Left ventricle myocardium inferior (tissue), 1 donor: ENCODE data around the gene ELP6. TPM values are rescaled to one million over a fixed set of nuclear protein-coding genes. Genes with fewer than 3 reads are reported as not detected.
A peak's percentile ranks its signal among the peaks of the same experiment; 100 is the strongest.

ENCODE experiments used
- DNase-seq: peaks from one replicate; pipeline ENCODE4 v3.0.0-alpha.2; 2020
- H3K27ac ChIP-seq: fragments of 200-600 bp; replicated peaks from 2 replicates; pipeline ENCODE4 v1.8.0; 2021
- H3K27me3 ChIP-seq: fragments of 200-600 bp; 2 replicates; pipeline ENCODE4 v1.8.0; 2021; ENCODE audit warnings: low read depth
- H3K36me3 ChIP-seq: fragments of 200-600 bp; 2 replicates; pipeline ENCODE4 v1.8.0; 2021
- H3K4me1 ChIP-seq: fragments of 200-600 bp; 2 replicates; pipeline ENCODE4 v1.8.0; 2021
- H3K4me3 ChIP-seq: fragments of 200-600 bp; 2 replicates; pipeline ENCODE4 v1.8.0; 2021; ENCODE audit warnings: mild to moderate bottlenecking, moderate library complexity
- H3K9me3 ChIP-seq: fragments of 200-600 bp; replicated peaks from 2 replicates; pipeline ENCODE4 v1.8.0; 2021
- intact Hi-C: fragments of 100-400 bp; cut with micrococcal nuclease; formaldehyde crosslinking; loops from one replicate; pipeline ENCODE4 v1.11.0; 2022
- total RNA-seq: library from RNA; stranded (reverse); fragmentation: NEBNext Ultra II Directional; extraction: Animal tissue kit (Norgen Biotek cat#: 25700); gene quantifications from one replicate; pipeline ENCODE4 v1.2.1, GENCODE V29; 2021
- TF ChIP-seq, protein P1 (sequence below): fragments of 200-600 bp; IDR thresholded peaks from 2 replicates; pipeline ENCODE4 v1.8.0; 2021; ENCODE audit warnings: antibody characterized with exemption, mild to moderate bottlenecking, borderline replicate concordance
- donor health status: DM: no; HTN: yes; CAD: no; lungs with severe emphysema.

ELP6 gene
- total RNA-seq, 1 donor from 2014 or later, result 20.4 TPM

DNA sequence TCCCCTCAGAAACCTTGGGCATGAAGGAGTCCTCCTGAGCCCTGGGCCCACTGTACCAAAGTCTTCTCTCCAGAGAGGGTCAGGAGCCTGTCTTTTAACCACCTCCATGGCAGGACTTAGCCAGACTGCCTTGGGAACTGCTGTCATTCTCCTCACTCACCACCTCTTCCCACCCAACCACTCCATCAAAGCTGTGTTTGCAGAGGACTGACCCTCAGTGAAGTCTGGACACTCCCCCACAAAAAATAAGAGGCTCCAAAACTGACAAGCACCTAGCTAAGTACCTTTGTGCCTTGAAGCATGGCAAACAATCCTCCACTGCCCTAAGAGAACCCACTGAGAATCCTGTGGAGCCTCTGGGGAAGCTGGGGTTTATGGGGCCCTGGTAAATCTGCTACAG, 35.5 kb downstream of the ELP6 start:
- TF ChIP-seq, protein P1, sequence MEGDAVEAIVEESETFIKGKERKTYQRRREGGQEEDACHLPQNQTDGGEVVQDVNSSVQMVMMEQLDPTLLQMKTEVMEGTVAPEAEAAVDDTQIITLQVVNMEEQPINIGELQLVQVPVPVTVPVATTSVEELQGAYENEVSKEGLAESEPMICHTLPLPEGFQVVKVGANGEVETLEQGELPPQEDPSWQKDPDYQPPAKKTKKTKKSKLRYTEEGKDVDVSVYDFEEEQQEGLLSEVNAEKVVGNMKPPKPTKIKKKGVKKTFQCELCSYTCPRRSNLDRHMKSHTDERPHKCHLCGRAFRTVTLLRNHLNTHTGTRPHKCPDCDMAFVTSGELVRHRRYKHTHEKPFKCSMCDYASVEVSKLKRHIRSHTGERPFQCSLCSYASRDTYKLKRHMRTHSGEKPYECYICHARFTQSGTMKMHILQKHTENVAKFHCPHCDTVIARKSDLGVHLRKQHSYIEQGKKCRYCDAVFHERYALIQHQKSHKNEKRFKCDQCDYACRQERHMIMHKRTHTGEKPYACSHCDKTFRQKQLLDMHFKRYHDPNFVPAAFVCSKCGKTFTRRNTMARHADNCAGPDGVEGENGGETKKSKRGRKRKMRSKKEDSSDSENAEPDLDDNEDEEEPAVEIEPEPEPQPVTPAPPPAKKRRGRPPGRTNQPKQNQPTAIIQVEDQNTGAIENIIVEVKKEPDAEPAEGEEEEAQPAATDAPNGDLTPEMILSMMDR, result no peak
- intact Hi-C loops, result no loop called here
- Histone ChIP-seq H3K4me1 (peaks cover 39% of the 10 kb centered on the region), H3K27ac (no peak overlapping the region), H3K9me3 (no peaks in the 10 kb centered on the region), H3K36me3 (no peaks in the 10 kb centered on the region), H3K4me3 (no peak overlapping the region), H3K27me3 (no peaks in the 10 kb centered on the region)
- DNase-seq, result no peak

GRCh38 chr3:47476644-47477199, 36.8 kb downstream of the ELP6 start:
- TF ChIP-seq, protein P1, result no peak
- intact Hi-C loops, result no loop called here
- Histone ChIP-seq H3K9me3 (no peaks in the 10 kb centered on the region), H3K4me3 (peak overlapping the region; percentile 98), H3K36me3 (no peaks in the 10 kb centered on the region), H3K27me3 (no peaks in the 10 kb centered on the region), H3K4me1 (peaks cover 39% of the 10 kb centered on the region), H3K27ac (peak overlapping the region; percentile 83)
- DNase-seq, result no peak

DNA sequence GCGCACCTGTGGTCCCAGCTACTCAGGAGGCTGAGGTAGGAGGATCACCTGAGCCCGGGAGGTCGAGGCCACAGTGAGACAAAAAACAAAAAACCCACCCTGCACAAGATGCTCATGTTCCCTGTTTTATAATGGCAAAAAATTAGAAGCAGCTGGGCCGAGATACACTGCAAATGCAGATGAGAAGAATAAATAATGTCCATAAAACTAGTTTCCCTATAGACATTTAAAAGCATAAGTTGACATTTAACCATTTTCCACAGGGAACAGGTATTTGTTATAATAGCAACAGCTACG, 37.2 kb downstream of the ELP6 start:
- no peaks in the 10 kb centered on the region for H3K27me3 ChIP-seq
- no peaks in the 10 kb centered on the region for H3K9me3 ChIP-seq
- peak overlapping the region; percentile 83 for H3K27ac ChIP-seq
- DNase-seq, result no peak
- H3K36me3 ChIP-seq, result no peaks in the 10 kb centered on the region
- TF ChIP-seq, protein P1, result no peak
- peak overlapping the region; percentile 98 for H3K4me3 ChIP-seq
- intact Hi-C loops, result no loop called here
- H3K4me1 ChIP-seq, result peaks cover 39% of the 10 kb centered on the region

GRCh38 chr3:47475570-47476329, 37.8 kb downstream of the ELP6 start, which contains the start of gene SCAP:
Gene SCAP (minus strand): TSS chr3:47475941. CDS start chr3:47442993, 32,948 bp downstream.
- peak within 1 kb of the TSS; percentile 98 for H3K4me3 ChIP-seq
- intact Hi-C loops, result no loop called here

DNA sequence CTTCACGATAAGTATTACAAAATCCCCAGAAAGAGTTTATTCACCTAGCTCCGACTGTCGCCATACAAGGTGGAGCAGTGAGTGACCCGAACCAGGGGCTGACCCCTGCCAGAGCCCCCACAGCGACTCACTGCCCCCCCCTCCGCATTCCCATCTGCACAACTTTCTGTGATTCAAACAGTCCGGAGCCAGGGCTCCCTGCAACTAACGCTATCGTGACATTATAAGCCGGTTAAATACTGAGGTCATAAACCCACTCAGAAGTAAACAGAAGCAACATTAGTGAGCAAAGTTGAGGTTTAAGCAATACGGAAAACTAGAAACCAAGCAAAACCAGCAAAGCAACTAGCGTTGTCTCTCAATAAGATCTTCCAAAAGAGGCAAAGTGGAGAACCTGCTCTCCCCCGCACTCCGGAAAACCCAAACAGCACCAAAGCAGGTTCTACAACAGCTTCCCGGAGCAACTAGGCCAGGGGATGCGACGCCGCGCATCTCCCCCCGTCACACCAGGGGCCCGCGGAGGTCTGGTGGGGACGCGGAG, 38.4 kb downstream of the ELP6 start:
- no peaks in the 10 kb centered on the region for H3K36me3 ChIP-seq
- intact Hi-C loops, result no loop called here
- TF ChIP-seq, protein P1, result no peak
- no peak for DNase-seq
- peak overlapping the region; percentile 98 for H3K4me3 ChIP-seq
- no peaks in the 10 kb centered on the region for H3K27me3 ChIP-seq
- no peaks in the 10 kb centered on the region for H3K9me3 ChIP-seq
- H3K27ac ChIP-seq, result peak overlapping the region; percentile 83
- peaks cover 39% of the 10 kb centered on the region for H3K4me1 ChIP-seq

More at GRCh38 chr3:47475570-47476329, 37.8 kb downstream of the ELP6 start, which contains the start of gene SCAP:
- peak within 1 kb of the TSS; percentile 83 for H3K27ac ChIP-seq
- TF ChIP-seq, protein P1, result peak; percentile 96
- no peaks in the 10 kb centered on the region for H3K9me3 ChIP-seq
- H3K4me1 ChIP-seq, result peaks cover 39% of the 10 kb centered on the region
- H3K36me3 ChIP-seq, result no peaks in the 10 kb centered on the region
- H3K27me3 ChIP-seq, result no peaks in the 10 kb centered on the region
- DNase-seq, result peak; percentile 94
